PFSK-1 (cell line): ENCODE data around the gene MYO1C.

Experiments
- FOXP2 ChIP-seq: optimal IDR thresholded peaks from 2 replicates; pipeline ENCODE3; 2011; ENCODE audit warnings: borderline replicate concordance, control low read depth, inconsistent platforms; ENCODE audit not compliant: insufficient read depth; ENCODE audit errors: extremely low read length, extremely low read depth
- POLR2AphosphoS5 ChIP-seq: IDR thresholded peaks from 2 replicates; pipeline ENCODE4 v1.6.1; 2012; ENCODE audit warnings: low read depth, mild to moderate bottlenecking, control low read depth, low read length, moderate library complexity
- SIN3A ChIP-seq: IDR thresholded peaks from 2 replicates; pipeline ENCODE4 v1.6.1; 2012; ENCODE audit warnings: mild to moderate bottlenecking, low read length, moderate library complexity, borderline replicate concordance; ENCODE audit not compliant: insufficient read depth
- TAF1 ChIP-seq: IDR thresholded peaks from 2 replicates; pipeline ENCODE4 v1.6.1; 2012; ENCODE audit warnings: low read length, control low read depth, borderline replicate concordance; ENCODE audit not compliant: insufficient read depth
- TF ChIP-seq, protein P1 (sequence below), 2 experiments: IDR thresholded peaks; 2 replicates each; pipeline versions ENCODE4 v1.6.1 to v1.8.0; 2011 to 2012; ENCODE audit warnings: low read depth in 2 of 2, low read length in 2 of 2, control low read depth in 1 of 2, inconsistent platforms in 1 of 2, mild to moderate bottlenecking in 1 of 2, moderate library complexity in 1 of 2; ENCODE audit not compliant: insufficient read depth in 1 of 2

DNA sequence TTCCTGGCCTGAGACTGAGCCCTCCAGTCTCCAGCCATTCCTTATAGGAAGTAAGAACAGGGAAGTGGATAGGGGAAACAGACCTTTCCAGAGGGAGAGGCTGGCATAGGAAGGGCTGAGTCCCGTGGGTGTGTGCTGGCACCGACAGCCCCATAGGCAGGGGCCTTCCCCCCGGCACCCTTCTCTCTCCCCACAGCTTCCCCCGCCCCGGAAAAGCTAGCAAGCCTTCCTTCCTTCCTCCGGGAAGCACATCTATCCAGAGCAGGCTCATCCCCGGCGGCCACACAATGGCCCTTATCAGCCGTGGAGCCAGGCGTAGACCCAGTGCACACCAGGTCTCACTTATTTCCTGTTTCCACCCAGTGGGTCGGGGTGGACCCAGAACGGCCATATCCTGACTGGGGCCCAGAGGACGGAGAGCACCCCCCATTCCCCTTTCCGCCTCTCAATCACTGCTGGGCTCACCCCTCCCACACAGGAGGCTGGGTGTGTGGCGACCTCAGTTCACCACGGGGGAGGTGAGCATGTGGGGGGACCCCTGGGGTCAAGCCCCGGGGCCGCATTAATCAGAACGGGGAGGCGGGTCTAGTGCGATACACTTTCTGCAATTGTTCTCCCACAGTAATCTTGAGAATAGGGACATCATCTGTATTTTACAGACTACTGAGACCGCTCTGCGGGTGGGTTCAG is 950 bp upstream of the MYO1C start:
- TF ChIP-seq TAF1 (no peak), POLR2AphosphoS5 (no peak), FOXP2 (no peak), SIN3A (no peak)
- TF ChIP-seq, protein P1, sequence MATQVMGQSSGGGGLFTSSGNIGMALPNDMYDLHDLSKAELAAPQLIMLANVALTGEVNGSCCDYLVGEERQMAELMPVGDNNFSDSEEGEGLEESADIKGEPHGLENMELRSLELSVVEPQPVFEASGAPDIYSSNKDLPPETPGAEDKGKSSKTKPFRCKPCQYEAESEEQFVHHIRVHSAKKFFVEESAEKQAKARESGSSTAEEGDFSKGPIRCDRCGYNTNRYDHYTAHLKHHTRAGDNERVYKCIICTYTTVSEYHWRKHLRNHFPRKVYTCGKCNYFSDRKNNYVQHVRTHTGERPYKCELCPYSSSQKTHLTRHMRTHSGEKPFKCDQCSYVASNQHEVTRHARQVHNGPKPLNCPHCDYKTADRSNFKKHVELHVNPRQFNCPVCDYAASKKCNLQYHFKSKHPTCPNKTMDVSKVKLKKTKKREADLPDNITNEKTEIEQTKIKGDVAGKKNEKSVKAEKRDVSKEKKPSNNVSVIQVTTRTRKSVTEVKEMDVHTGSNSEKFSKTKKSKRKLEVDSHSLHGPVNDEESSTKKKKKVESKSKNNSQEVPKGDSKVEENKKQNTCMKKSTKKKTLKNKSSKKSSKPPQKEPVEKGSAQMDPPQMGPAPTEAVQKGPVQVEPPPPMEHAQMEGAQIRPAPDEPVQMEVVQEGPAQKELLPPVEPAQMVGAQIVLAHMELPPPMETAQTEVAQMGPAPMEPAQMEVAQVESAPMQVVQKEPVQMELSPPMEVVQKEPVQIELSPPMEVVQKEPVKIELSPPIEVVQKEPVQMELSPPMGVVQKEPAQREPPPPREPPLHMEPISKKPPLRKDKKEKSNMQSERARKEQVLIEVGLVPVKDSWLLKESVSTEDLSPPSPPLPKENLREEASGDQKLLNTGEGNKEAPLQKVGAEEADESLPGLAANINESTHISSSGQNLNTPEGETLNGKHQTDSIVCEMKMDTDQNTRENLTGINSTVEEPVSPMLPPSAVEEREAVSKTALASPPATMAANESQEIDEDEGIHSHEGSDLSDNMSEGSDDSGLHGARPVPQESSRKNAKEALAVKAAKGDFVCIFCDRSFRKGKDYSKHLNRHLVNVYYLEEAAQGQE (IDR thresholded peaks at IDR 0.05; ENCODE audit: insufficient read depth in 1 of 2, low read depth in 2 of 2, low read length in 2 of 2) = no peak
